Peyer's patch (tissue), 4 donors: ENCODE results near the gene SMNDC1.

Source experiments
- POLR2A ChIP-seq, 2 donors: fragments of 450-650 bp; IDR thresholded peaks; one replicate each; pipeline ENCODE4 v1.5.1; 2017; ENCODE audit warnings: antibody characterized with exemption in 2 of 2, mild to moderate bottlenecking in 2 of 2, moderate library complexity in 2 of 2
- TF ChIP-seq, protein P1 (sequence below), 6 experiments: fragments of 450-650 bp in 4 of 6; fragments of 200-600 bp in 2 of 6; sonication (generic) in 1 of 6; IDR thresholded peaks; one replicate each; pipeline ENCODE4 v1.5.1; 2017 to 2019; ENCODE audit warnings: antibody characterized with exemption in 6 of 6, mild to moderate bottlenecking in 3 of 6, moderate library complexity in 1 of 6

DNA sequence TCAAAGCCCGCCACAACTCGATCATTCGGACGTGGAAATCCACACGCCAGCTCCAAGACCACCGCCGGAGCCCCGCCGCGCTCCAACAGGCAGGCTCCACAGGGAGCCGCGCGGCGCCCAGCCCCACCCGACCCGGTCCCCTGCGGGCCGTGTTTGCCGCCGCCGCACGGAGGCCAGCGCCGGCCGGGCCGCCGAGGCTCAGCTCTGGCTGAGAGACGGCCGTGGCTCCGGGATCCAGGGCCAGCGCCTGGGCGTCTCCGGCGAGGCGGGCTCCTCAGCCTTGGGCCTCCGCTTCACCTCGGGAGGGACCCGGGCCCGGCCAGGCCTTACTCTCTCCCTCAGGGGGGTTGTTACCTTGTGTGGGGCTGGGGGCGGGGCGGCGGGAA, 333 bp downstream of the SMNDC1 start:
- TF ChIP-seq, protein P1, sequence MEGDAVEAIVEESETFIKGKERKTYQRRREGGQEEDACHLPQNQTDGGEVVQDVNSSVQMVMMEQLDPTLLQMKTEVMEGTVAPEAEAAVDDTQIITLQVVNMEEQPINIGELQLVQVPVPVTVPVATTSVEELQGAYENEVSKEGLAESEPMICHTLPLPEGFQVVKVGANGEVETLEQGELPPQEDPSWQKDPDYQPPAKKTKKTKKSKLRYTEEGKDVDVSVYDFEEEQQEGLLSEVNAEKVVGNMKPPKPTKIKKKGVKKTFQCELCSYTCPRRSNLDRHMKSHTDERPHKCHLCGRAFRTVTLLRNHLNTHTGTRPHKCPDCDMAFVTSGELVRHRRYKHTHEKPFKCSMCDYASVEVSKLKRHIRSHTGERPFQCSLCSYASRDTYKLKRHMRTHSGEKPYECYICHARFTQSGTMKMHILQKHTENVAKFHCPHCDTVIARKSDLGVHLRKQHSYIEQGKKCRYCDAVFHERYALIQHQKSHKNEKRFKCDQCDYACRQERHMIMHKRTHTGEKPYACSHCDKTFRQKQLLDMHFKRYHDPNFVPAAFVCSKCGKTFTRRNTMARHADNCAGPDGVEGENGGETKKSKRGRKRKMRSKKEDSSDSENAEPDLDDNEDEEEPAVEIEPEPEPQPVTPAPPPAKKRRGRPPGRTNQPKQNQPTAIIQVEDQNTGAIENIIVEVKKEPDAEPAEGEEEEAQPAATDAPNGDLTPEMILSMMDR (IDR thresholded peaks at IDR 0.05) = peak in 3 of 6 experiments; percentile 15 to 18 (median 16)
- TF ChIP-seq POLR2A (IDR thresholded peaks at IDR 0.05) = no peak
